ENCODE data around the gene MYO7B.

MYO7B gene

GRCh38 chr2:127623388-127624319, 88.2 kb downstream of the MYO7B start:
- no peak overlapping the region for H3K9ac ChIP-seq
- no peaks in the 10 kb centered on the region for H3K36me3 ChIP-seq (ENCODE audit: control insufficient read depth, insufficient read depth, low read length)
- no peak overlapping the region for H2AFZ ChIP-seq
- H3K9me3 ChIP-seq (ENCODE audit: control insufficient read depth, low read length): no peaks in the 10 kb centered on the region
- H3K4me3 ChIP-seq (ENCODE audit: low read depth, low read length): no peak overlapping the region
- no peaks in the 10 kb centered on the region for H3K4me1 ChIP-seq
- no peak overlapping the region for H3K27ac ChIP-seq
- TF ChIP-seq, protein P1, sequence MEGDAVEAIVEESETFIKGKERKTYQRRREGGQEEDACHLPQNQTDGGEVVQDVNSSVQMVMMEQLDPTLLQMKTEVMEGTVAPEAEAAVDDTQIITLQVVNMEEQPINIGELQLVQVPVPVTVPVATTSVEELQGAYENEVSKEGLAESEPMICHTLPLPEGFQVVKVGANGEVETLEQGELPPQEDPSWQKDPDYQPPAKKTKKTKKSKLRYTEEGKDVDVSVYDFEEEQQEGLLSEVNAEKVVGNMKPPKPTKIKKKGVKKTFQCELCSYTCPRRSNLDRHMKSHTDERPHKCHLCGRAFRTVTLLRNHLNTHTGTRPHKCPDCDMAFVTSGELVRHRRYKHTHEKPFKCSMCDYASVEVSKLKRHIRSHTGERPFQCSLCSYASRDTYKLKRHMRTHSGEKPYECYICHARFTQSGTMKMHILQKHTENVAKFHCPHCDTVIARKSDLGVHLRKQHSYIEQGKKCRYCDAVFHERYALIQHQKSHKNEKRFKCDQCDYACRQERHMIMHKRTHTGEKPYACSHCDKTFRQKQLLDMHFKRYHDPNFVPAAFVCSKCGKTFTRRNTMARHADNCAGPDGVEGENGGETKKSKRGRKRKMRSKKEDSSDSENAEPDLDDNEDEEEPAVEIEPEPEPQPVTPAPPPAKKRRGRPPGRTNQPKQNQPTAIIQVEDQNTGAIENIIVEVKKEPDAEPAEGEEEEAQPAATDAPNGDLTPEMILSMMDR (IDR thresholded peaks at IDR 0.05): no peak
- no peaks in the 10 kb centered on the region for H3K79me2 ChIP-seq
- H3K27me3 ChIP-seq (ENCODE audit: control insufficient read depth, insufficient read depth, low read length): no peaks in the 10 kb centered on the region
- H3K4me2 ChIP-seq (ENCODE audit: low read length): no peak overlapping the region

- Histone ChIP-seq H3K4me3 (ENCODE audit: low read depth, low read length) (no peak overlapping the region), H3K36me3 (ENCODE audit: control insufficient read depth, insufficient read depth, low read length) (no peaks in the 10 kb centered on the region), H3K9ac (no peak overlapping the region), H3K4me1 (no peaks in the 10 kb centered on the region), H3K79me2 (no peaks in the 10 kb centered on the region), H3K27me3 (ENCODE audit: control insufficient read depth, insufficient read depth, low read length) (no peaks in the 10 kb centered on the region), H3K27ac (no peak overlapping the region), H3K9me3 (ENCODE audit: control insufficient read depth, low read length) (no peaks in the 10 kb centered on the region), H2AFZ (no peak overlapping the region), H3K4me2 (ENCODE audit: low read length) (no peak overlapping the region)
- TF ChIP-seq, protein P1 (IDR thresholded peaks at IDR 0.05): no peak
Measured at GRCh38 chr2:127624320-127624755, 88.9 kb downstream of the MYO7B start.

DNA sequence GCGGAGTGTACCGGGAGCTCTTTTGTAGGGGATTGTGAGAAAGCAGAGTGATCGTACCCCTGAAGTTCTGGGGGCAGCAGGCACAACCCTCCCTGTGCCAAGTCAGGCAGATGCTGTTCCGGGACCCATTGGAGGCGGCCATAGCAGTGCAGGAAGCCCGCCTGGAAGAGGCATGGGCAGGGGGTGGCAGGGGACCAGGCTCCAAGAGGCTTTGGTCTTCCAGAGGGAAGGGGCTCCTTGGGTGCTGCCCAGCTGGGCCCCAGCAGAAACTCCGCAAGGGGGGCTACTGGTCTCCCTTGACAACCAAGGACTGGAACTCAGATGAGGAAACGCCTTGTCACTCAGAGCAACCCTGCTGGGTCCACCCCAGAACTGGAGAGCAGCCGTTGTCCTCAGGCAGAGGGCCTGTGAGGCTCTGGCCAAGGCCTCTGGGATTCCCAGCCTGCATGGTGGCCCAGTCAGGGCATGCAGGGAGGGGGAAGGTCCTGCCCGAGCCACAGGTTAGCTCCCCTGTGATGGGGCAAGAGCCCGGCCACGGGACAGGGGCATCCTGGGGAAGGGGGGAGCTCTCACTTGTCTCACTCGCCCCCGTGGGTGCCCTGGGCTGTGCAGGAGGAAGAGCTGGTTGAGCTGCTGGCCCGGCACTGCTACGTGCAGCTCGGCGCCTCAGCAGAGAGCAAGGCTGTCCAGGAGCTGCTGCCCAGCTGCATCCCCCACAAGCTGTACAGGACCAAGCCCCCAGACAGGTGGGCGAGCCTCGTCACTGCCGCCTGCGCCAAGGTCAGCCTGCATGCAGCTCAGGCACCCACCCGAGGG, 89.5 kb downstream of the MYO7B start:
- no peaks in the 10 kb centered on the region for H3K9me3 ChIP-seq (ENCODE audit: control insufficient read depth, low read length)
- no peak overlapping the region for H3K9ac ChIP-seq
- H3K4me2 ChIP-seq (ENCODE audit: low read length): no peak overlapping the region
- no peaks in the 10 kb centered on the region for H3K36me3 ChIP-seq (ENCODE audit: control insufficient read depth, insufficient read depth, low read length)
- no peak overlapping the region for H2AFZ ChIP-seq
- no peaks in the 10 kb centered on the region for H3K79me2 ChIP-seq
- H3K4me1 ChIP-seq: no peaks in the 10 kb centered on the region
- H3K27me3 ChIP-seq (ENCODE audit: control insufficient read depth, insufficient read depth, low read length): no peaks in the 10 kb centered on the region
- H3K4me3 ChIP-seq (ENCODE audit: low read depth, low read length): no peak overlapping the region
- no peak overlapping the region for H3K27ac ChIP-seq
- TF ChIP-seq, protein P1 (IDR thresholded peaks at IDR 0.05): no peak

GRCh38 chr2:127625572-127625951, 90.1 kb downstream of the MYO7B start:
- Histone ChIP-seq H3K36me3 (ENCODE audit: control insufficient read depth, insufficient read depth, low read length) (no peaks in the 10 kb centered on the region), H3K27ac (no peak overlapping the region)

More at GRCh38 chr2:127625572-127625951, 90.1 kb downstream of the MYO7B start:
- no peaks in the 10 kb centered on the region for H3K27me3 ChIP-seq (ENCODE audit: control insufficient read depth, insufficient read depth, low read length)
- H3K9me3 ChIP-seq (ENCODE audit: control insufficient read depth, low read length): no peaks in the 10 kb centered on the region
- no peak overlapping the region for H2AFZ ChIP-seq
- H3K4me3 ChIP-seq (ENCODE audit: low read depth, low read length): no peak overlapping the region
- no peak overlapping the region for H3K9ac ChIP-seq
- no peaks in the 10 kb centered on the region for H3K4me1 ChIP-seq
- H3K79me2 ChIP-seq: no peaks in the 10 kb centered on the region
- no peak overlapping the region for H3K4me2 ChIP-seq (ENCODE audit: low read length)
- TF ChIP-seq, protein P1 (IDR thresholded peaks at IDR 0.05): no peak

Data from parathyroid adenoma (tissue), 2 donors.